GM23248 (cell line): ENCODE data around the gene C2orf49. TPM values are rescaled to one million over a fixed set of nuclear protein-coding genes. Genes with fewer than 3 reads are reported as not detected.

ENCODE experiments used
- DNase-seq: peaks from one replicate; pipeline ENCODE4 v3.0.0-alpha.2; 2015
- H2AFZ ChIP-seq: fragments of 200-600 bp; sonication (generic); 2 replicates; pipeline ENCODE4 v1.6.1; 2016; ENCODE audit warnings: antibody characterized with exemption
- H3F3A ChIP-seq: fragments of 200-600 bp; sonication (generic); 2 replicates; pipeline ENCODE4 v1.6.1; 2016; ENCODE audit warnings: mild to moderate bottlenecking, antibody characterized with exemption, mixed run types; ENCODE audit not compliant: insufficient read depth
- H3K27ac ChIP-seq: fragments of 200-600 bp; sonication (generic); 2 replicates; pipeline ENCODE4 v1.5.1; 2016; ENCODE audit warnings: mild to moderate bottlenecking
- H3K27me3 ChIP-seq: fragments of 200-600 bp; sonication (generic); replicated peaks from 2 replicates; pipeline ENCODE4 v1.6.1; 2016; ENCODE audit warnings: mild to moderate bottlenecking; ENCODE audit not compliant: insufficient read depth
- H3K36me3 ChIP-seq: fragments of 200-600 bp; sonication (generic); 2 replicates; pipeline ENCODE4 v1.6.1; 2016; ENCODE audit warnings: low read depth, mild to moderate bottlenecking
- H3K4me1 ChIP-seq: fragments of 200-600 bp; sonication (generic); 2 replicates; pipeline ENCODE4 v1.6.1; 2016; ENCODE audit warnings: mild to moderate bottlenecking; ENCODE audit not compliant: insufficient read depth
- H3K4me2 ChIP-seq: fragments of 200-600 bp; sonication (generic); one replicate; pipeline ENCODE4 v1.6.1; 2016; ENCODE audit warnings: mild to moderate bottlenecking; ENCODE audit not compliant: unreplicated experiment
- H3K4me3 ChIP-seq: fragments of 200-600 bp; sonication (generic); 2 replicates; pipeline ENCODE4 v1.5.1; 2016; ENCODE audit warnings: mild to moderate bottlenecking
- H3K79me2 ChIP-seq: fragments of 200-600 bp; sonication (generic); 2 replicates; pipeline ENCODE4 v1.6.1; 2016; ENCODE audit warnings: mild to moderate bottlenecking; ENCODE audit not compliant: insufficient read depth
- H3K9ac ChIP-seq: fragments of 200-600 bp; sonication (generic); 2 replicates; pipeline ENCODE4 v1.6.1; 2016; ENCODE audit warnings: mild to moderate bottlenecking
- H3K9me2 ChIP-seq: fragments of 200-600 bp; sonication (generic); 2 replicates; pipeline ENCODE4 v1.6.1; 2016; ENCODE audit warnings: mixed run types, mild to moderate bottlenecking, moderate library complexity; ENCODE audit not compliant: insufficient read depth
- H3K9me3 ChIP-seq: fragments of 200-600 bp; sonication (generic); one replicate; pipeline ENCODE4 v1.6.1; 2017; ENCODE audit warnings: low read depth
- H4K20me1 ChIP-seq: fragments of 200-600 bp; sonication (generic); 2 replicates; pipeline ENCODE4 v1.6.0; 2016; ENCODE audit not compliant: insufficient read depth
- EZH2 ChIP-seq: fragments of 200-600 bp; sonication (generic); IDR thresholded peaks from 2 replicates; pipeline ENCODE4 v1.6.1; 2018; ENCODE audit warnings: antibody characterized with exemption, mild to moderate bottlenecking; ENCODE audit not compliant: insufficient read depth, poor library complexity, severe bottlenecking
- EZH2phosphoT487 ChIP-seq: fragments of 200-600 bp; sonication (generic); IDR thresholded peaks from 2 replicates; pipeline ENCODE4 v1.6.1; 2018; ENCODE audit warnings: antibody characterized with exemption, moderate library complexity, mild to moderate bottlenecking, low read depth; ENCODE audit not compliant: insufficient read depth
- WGBS, 2 experiments: methylation state at CpG; one replicate each; pipeline ENCODE4 v1.1.6; 2015 to 2017; ENCODE audit warnings: low lambda C conversion rate in 2 of 2, low coverage in 1 of 2; ENCODE audit errors: missing lambda C conversion rate in 2 of 2; 5-methylcytosine and 5-hydroxymethylcytosine counted together
- in situ Hi-C: fragments of 300-500 bp; cut with MboI; formaldehyde crosslinking; loops from 2 replicates; pipeline ENCODE4 v1.15.0; 2020
- polyA plus RNA-seq: library from polyadenylated mRNA; unstranded; fragments of >200 nt; fragmentation: Nextera tagmentation; extraction: Ambion mirVana; gene quantifications from 2 replicates; pipeline ENCODE4 v1.2.1, GENCODE V29; 2016
- total RNA-seq: library from RNA; depleted of rRNA; stranded (reverse); fragments of >200 nt; shearing (Covaris generic); gene quantifications from 2 replicates; pipeline ENCODE4 v1.2.3, GENCODE V29; 2014; rRNA removed

Gene C2orf49
- total and polyA plus RNA-seq, 2 experiments from 2014 or later: 9.0 to 13.6 TPM

- Histone ChIP-seq H3K27me3 (no peaks in the 10 kb centered on the region), H2AFZ (no peak overlapping the region), H3K4me3 (peak overlapping the region; percentile 100), H3K9me2 (no peaks in the 10 kb centered on the region), H3K4me1 (peaks cover 43% of the 10 kb centered on the region), H4K20me1 (no peaks in the 10 kb centered on the region), H3K36me3 (peaks cover 39% of the 10 kb centered on the region), H3K9me3 (no peaks in the 10 kb centered on the region), H3K79me2 (peaks cover 87% of the 10 kb centered on the region), H3K9ac (peak overlapping the region; percentile 100), H3K4me2 (peak overlapping the region; percentile 96), H3K27ac (peak overlapping the region; percentile 98), H3F3A (peaks cover 61% of the 10 kb centered on the region)
- TF ChIP-seq EZH2phosphoT487: no peak
- no peak for TF ChIP-seq EZH2
- DNase-seq: peak; percentile 42
- in situ Hi-C loops: no loop called here
- 29 to 33% methylated on average over 13 of the region's 13 CpGs for WGBS, 2 experiments
Measured at GRCh38 chr2:105397025-105397722, 59.8 kb downstream of the C2orf49 start.

- Histone ChIP-seq H3K4me2 (peak overlapping the region; percentile 96), H3K9ac (peak overlapping the region; percentile 100), H3K4me3 (peak overlapping the region; percentile 100), H3K4me1 (peaks cover 38% of the 10 kb centered on the region), H3F3A (peaks cover 62% of the 10 kb centered on the region), H3K79me2 (peaks cover 79% of the 10 kb centered on the region), H3K27me3 (no peaks in the 10 kb centered on the region), H4K20me1 (no peaks in the 10 kb centered on the region), H3K9me2 (no peaks in the 10 kb centered on the region), H2AFZ (no peak overlapping the region), H3K9me3 (no peaks in the 10 kb centered on the region), H3K27ac (peak overlapping the region; percentile 98), H3K36me3 (peaks cover 34% of the 10 kb centered on the region)
- in situ Hi-C loops: no loop called here
- TF ChIP-seq EZH2: no peak
- no peak for TF ChIP-seq EZH2phosphoT487
- peak; percentile 42 for DNase-seq
- 1 to 2% methylated on average over 6 of the region's 6 CpGs for WGBS, 2 experiments
Measured at GRCh38 chr2:105397953-105398335, 60.6 kb downstream of the C2orf49 start.

- in situ Hi-C loops: no loop called here
- Histone ChIP-seq H2AFZ (peak within 1 kb of the TSS; percentile 80), H3F3A (peaks cover 62% of the 10 kb centered on the region), H3K9me3 (no peaks in the 10 kb centered on the region), H3K27ac (peak within 1 kb of the TSS; percentile 98), H3K27me3 (no peaks in the 10 kb centered on the region), H4K20me1 (no peaks in the 10 kb centered on the region), H3K4me2 (peak within 1 kb of the TSS; percentile 96), H3K4me3 (peak within 1 kb of the TSS; percentile 100), H3K79me2 (peaks cover 73% of the 10 kb centered on the region), H3K9me2 (no peaks in the 10 kb centered on the region), H3K36me3 (peaks cover 28% of the 10 kb centered on the region), H3K4me1 (peaks cover 38% of the 10 kb centered on the region), H3K9ac (peak within 1 kb of the TSS; percentile 100)
- peak; percentile 94 for DNase-seq
- WGBS, 2 experiments: 1 to 2% methylated on average over 30 to 66 of the region's 74 CpGs
- TF ChIP-seq EZH2phosphoT487: no peak
- TF ChIP-seq EZH2: no peak
Measured at GRCh38 chr2:105398336-105399206, 61.2 kb downstream of the C2orf49 start, which contains the start of gene FHL2. FHL2 (minus strand) TSS chr2:105399051; CDS start chr2:105386516, 12,535 bp downstream.

Other genes starting within 250 kb of the C2orf49 start
- not detected in 2 replicates for gene GPR45, start 95.8 kb upstream of the C2orf49 start, total RNA-seq
- not detected in 2 replicates for gene GPR45, start 95.8 kb upstream of the C2orf49 start, polyA plus RNA-seq
- 9.0 and 11.3 TPM in 2 replicates for gene TGFBRAP1, start 7.8 kb upstream of the C2orf49 start, total RNA-seq
- gene TGFBRAP1, start 7.8 kb upstream of the C2orf49 start, polyA plus RNA-seq: 8.3 and 8.5 TPM in 2 replicates
- gene FHL2, start 61.5 kb downstream of the C2orf49 start, total RNA-seq: 383 and 404 TPM in 2 replicates
- 598 and 610 TPM in 2 replicates for gene FHL2, start 61.5 kb downstream of the C2orf49 start, polyA plus RNA-seq